Measurements from ENCODE around the gene EIF3A. TPM values are rescaled to one million over a fixed set of nuclear protein-coding genes. Genes with fewer than 3 reads are reported as not detected.
A peak's percentile ranks its signal among the peaks of the same experiment; 100 is the strongest.

Gene EIF3A
- total and polyA plus RNA-seq, 9 of the 15 experiments (the other 6 are each of a cell fraction or from before 2014, with no cell fraction given): 19.6 to 163 (median 102) TPM

DNA sequence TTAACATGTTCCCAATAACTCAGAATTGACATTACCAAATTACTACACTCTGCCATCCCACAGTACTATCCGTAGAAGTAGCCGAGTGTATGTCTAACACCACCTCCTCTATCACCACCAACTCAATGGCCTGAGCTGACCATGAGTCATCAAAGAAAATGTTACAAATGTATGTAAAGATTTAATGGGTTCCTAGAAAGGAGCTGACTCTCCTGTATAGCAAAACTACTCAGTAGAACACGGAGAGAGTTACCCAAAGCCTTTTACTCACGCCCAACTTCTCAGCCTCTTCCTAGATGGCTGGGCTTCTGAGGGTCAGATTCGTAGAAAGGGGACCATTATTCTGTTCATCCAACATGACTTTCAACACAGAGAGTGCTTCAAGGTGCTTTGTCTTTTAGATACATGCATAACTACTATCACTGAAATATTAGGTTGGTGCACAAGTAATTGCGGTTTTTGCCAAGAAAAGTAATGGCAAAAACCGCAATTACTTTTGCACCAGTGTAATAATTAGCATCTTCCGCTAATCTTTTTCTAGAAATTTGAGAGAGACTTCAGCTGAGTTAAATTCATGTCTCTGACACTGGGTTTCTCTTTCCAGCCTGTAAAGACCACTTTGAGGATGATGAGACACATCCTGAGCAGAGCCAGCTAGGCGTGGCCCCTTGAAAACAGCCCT is 75.1 kb downstream of the EIF3A start (continued):
- TF ChIP-seq ZBTB40 (IDR thresholded peaks at IDR 0.05) (peak; percentile 76), ZBTB40 (CRISPR knock-in tag; IDR thresholded peaks at IDR 0.05) (no peak), GABPB2 (CRISPR knock-in tag; conservative IDR thresholded peaks at IDR 0.05) (no peak)

Measured in K562 (cell line).